Caco-2 (cell line): ENCODE results near the gene BABAM2. TPM values are rescaled to one million over a fixed set of nuclear protein-coding genes. Genes with fewer than 3 reads are reported as not detected.

Experiments used
- BruUV-seq: library from RNA; stranded (reverse); fragments of 400-500 nt; replicated peaks from 2 replicates; lab custom pipeline; 2021; lab: Mats Ljungman, UMichigan
- CTCF ChIA-PET: fragments of 300-600 bp; sonication (Branson Sonifier 250); formaldehyde crosslinking; loops from one replicate; lab custom pipeline; 2022; ENCODE audit warnings: antibody characterized with exemption; lab: Charles Lee
- POLR2A ChIA-PET: fragments of 300-600 bp; sonication (Branson Sonifier 250); formaldehyde crosslinking; loops from one replicate; lab custom pipeline; 2022; ENCODE audit warnings: antibody characterized with exemption; lab: Charles Lee
- DNase-seq, 2 experiments: peaks; one replicate each; pipeline versions ENCODE4 v3.0.0 to v3.0.0-alpha.2; 2020 to 2022
- H3K27me3 ChIP-seq: replicated peaks from 2 replicates; pipeline ENCODE4 v1.6.0; 2011; ENCODE audit warnings: low read length; ENCODE audit not compliant: control insufficient read depth, insufficient read depth
- H3K36me3 ChIP-seq: 2 replicates; pipeline ENCODE4 v1.5.1; 2011; ENCODE audit warnings: low read length; ENCODE audit not compliant: control insufficient read depth, insufficient read depth
- H3K4me1 ChIP-seq: fragments of 250-450 bp; sonication (Bioruptor Pico); 2 replicates; pipeline ENCODE4 v1.5.1; 2020; ENCODE audit warnings: mild to moderate bottlenecking
- H3K4me3 ChIP-seq: 2 replicates; pipeline ENCODE4 v1.5.1; 2011; ENCODE audit warnings: low read depth, mild to moderate bottlenecking, control low read depth, low read length
- H3K9me3 ChIP-seq: fragments of 250-450 bp; sonication (Bioruptor Pico); 2 replicates; pipeline ENCODE4 v1.5.1; 2020; ENCODE audit warnings: mild to moderate bottlenecking, moderate library complexity
- H3K27ac Mint-ChIP-seq: one replicate; pipeline ENCODE4 v1.8.0; 2022; ENCODE audit warnings: mixed read lengths; ENCODE audit not compliant: unreplicated experiment
- H3K27me3 Mint-ChIP-seq: one replicate; pipeline ENCODE4 v1.8.0; 2022; ENCODE audit warnings: mixed read lengths; ENCODE audit not compliant: insufficient read depth, unreplicated experiment
- H3K36me3 Mint-ChIP-seq: one replicate; pipeline ENCODE4 v1.8.0; 2022; ENCODE audit warnings: mild to moderate bottlenecking, mixed read lengths; ENCODE audit not compliant: insufficient read depth, unreplicated experiment
- H3K4me1 Mint-ChIP-seq: one replicate; pipeline ENCODE4 v1.8.0; 2022; ENCODE audit warnings: low read depth, mixed read lengths; ENCODE audit not compliant: unreplicated experiment
- H3K4me3 Mint-ChIP-seq: one replicate; pipeline ENCODE4 v1.8.0; 2022; ENCODE audit warnings: mild to moderate bottlenecking, moderate library complexity, mixed read lengths; ENCODE audit not compliant: unreplicated experiment
- H3K9me3 Mint-ChIP-seq: one replicate; pipeline ENCODE4 v1.8.0; 2022; ENCODE audit warnings: mixed read lengths; ENCODE audit not compliant: unreplicated experiment
- intact Hi-C: fragments of 100-400 bp; cut with micrococcal nuclease; formaldehyde crosslinking; loops from one replicate; pipeline ENCODE4 v1.10.0; 2022; ENCODE audit not compliant: unreplicated experiment
- total RNA-seq: library from RNA; stranded (reverse); gene quantifications from 2 replicates; pipeline ENCODE4 v1.2.3, GENCODE V29; 2022
- TF ChIP-seq, protein P1 (sequence below), 2 experiments: fragments of 200-600 bp in 1 of 2; IDR thresholded peaks; 1 replicate in 1 of 2; 2 replicates in 1 of 2; pipeline versions ENCODE4 v1.5.1 to v1.8.0; 2011 to 2022; ENCODE audit warnings: antibody characterized with exemption in 1 of 2, control low read depth in 1 of 2, inconsistent platforms in 1 of 2, low read depth in 1 of 2, low read length in 1 of 2, mild to moderate bottlenecking in 1 of 2, moderate library complexity in 1 of 2; ENCODE audit not compliant: insufficient read depth in 1 of 2, severe bottlenecking in 1 of 2, unreplicated experiment in 1 of 2

The BABAM2 gene
- total RNA-seq, 1 experiment from 2014 or later: 57.3 TPM

DNA sequence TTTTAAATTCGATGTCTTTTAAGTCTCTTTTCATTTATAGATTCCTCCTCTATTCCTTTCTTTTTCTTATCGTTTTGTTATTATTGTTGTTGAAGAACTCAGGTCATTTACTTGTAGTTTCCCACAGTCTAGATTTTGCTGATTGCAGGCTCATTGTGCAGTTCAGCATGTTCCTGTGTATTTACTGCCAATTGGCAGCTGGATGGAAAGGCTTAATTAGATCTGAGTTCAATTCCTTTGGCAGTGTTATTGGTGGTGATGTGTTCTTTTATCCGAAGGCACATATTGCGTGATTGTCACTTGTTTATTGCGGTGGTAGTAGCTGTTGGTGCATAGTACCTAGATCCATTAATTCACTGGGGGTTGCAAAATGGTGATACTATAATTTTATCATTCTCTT lies 180.7 kb downstream of the BABAM2 start:
- H3K27me3 ChIP-seq: no peaks in the 10 kb centered on the region
- intact Hi-C loops: no loop called here
- H3K4me3 ChIP-seq: no peak overlapping the region
- DNase-seq: no peak
- no peaks in the 10 kb centered on the region for H3K9me3 Mint-ChIP-seq
- BruUV-seq: no TSS peak
- ChIA-PET CTCF (no interaction called here), POLR2A (no interaction called here)
- peaks cover 19% of the 10 kb centered on the region for H3K4me1 ChIP-seq
- H3K4me1 Mint-ChIP-seq: peaks cover 7% of the 10 kb centered on the region
- H3K27ac Mint-ChIP-seq: no peak overlapping the region
- no peak overlapping the region for H3K4me3 Mint-ChIP-seq
- TF ChIP-seq, protein P1, sequence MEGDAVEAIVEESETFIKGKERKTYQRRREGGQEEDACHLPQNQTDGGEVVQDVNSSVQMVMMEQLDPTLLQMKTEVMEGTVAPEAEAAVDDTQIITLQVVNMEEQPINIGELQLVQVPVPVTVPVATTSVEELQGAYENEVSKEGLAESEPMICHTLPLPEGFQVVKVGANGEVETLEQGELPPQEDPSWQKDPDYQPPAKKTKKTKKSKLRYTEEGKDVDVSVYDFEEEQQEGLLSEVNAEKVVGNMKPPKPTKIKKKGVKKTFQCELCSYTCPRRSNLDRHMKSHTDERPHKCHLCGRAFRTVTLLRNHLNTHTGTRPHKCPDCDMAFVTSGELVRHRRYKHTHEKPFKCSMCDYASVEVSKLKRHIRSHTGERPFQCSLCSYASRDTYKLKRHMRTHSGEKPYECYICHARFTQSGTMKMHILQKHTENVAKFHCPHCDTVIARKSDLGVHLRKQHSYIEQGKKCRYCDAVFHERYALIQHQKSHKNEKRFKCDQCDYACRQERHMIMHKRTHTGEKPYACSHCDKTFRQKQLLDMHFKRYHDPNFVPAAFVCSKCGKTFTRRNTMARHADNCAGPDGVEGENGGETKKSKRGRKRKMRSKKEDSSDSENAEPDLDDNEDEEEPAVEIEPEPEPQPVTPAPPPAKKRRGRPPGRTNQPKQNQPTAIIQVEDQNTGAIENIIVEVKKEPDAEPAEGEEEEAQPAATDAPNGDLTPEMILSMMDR (IDR thresholded peaks at IDR 0.05; ENCODE audit: insufficient read depth in 1 of 2, low read depth in 1 of 2, low read length in 1 of 2, severe bottlenecking in 1 of 2, unreplicated experiment in 1 of 2): no peak
- H3K36me3 Mint-ChIP-seq: no peaks in the 10 kb centered on the region
- no peaks in the 10 kb centered on the region for H3K27me3 Mint-ChIP-seq
- H3K9me3 ChIP-seq: no peaks in the 10 kb centered on the region
- no peaks in the 10 kb centered on the region for H3K36me3 ChIP-seq

DNA sequence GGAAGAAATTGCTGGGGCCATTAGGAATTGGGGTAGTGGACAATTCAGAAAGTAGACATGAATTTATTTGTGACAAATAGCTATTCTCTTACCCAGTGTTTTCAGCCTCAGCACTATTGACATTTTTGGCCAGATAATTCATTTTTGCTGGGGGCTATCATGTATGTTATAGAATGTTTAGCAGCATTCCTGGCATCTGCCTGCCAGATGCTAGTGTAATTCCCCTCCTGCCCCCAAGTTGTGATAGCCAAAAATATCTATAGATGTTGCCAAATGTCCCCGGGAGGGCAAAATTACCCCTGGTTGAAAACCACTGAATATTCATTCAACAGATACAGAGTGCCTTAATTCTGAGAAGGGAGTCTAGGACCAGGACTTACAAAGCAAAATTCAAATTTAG lies 183.6 kb downstream of the BABAM2 start:
- POLR2A ChIA-PET: no interaction called here
- intact Hi-C loops: no loop called here
- no peaks in the 10 kb centered on the region for H3K36me3 Mint-ChIP-seq

DNA sequence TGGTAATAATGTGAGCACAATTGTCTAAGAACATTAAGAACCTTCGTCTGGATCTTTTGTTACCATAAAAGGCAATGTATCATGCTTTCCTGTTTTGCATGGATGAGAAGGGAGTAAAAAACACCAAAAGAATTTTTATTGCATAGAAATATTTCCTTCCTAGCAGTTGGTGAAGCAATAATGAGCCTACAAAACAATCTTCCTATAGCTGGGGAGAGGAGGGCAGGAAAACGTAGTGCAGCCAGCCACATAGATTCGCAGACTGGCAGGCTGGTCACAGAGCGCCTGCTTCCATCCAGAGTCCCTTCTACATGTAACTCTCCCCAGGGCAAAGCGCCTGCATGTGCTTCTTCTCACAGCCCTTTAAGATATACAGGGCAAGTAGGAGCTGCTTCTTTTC lies 190.4 kb downstream of the BABAM2 start:
- intact Hi-C loops: loop anchor here (1.0 to 2.0 kb wide), 2 partner anchors 36 to 188 kb away; no protein-coding TSS in a partner anchor
- ChIA-PET CTCF (interaction anchor here (0.5 kb wide), 1 partner anchor 486 kb away, joined by 4 read pairs; no protein-coding TSS in a partner anchor), POLR2A (interaction anchor here (1.0 kb wide), 1 partner anchor 36 kb away, joined by 10 read pairs; no protein-coding TSS in a partner anchor)
- H3K4me3 ChIP-seq: no peak overlapping the region
- no TSS peak for BruUV-seq
- Mint-ChIP-seq H3K4me1 (peaks cover 44% of the 10 kb centered on the region), H3K9me3 (no peaks in the 10 kb centered on the region), H3K36me3 (no peaks in the 10 kb centered on the region), H3K27me3 (no peaks in the 10 kb centered on the region), H3K27ac (peak overlapping the region; percentile 71), H3K4me3 (no peak overlapping the region)
- no peaks in the 10 kb centered on the region for H3K36me3 ChIP-seq
- H3K4me1 ChIP-seq: peaks cover 27% of the 10 kb centered on the region
- H3K27me3 ChIP-seq: no peaks in the 10 kb centered on the region
- no peaks in the 10 kb centered on the region for H3K9me3 ChIP-seq
- DNase-seq: peak; percentile 57 to 74
- TF ChIP-seq, protein P1 (IDR thresholded peaks at IDR 0.05; ENCODE audit: insufficient read depth in 1 of 2, low read depth in 1 of 2, low read length in 1 of 2, severe bottlenecking in 1 of 2, unreplicated experiment in 1 of 2): no peak

More for the DNA sequence above, 183.6 kb downstream of the BABAM2 start:
- H3K36me3 ChIP-seq: no peaks in the 10 kb centered on the region
- CTCF ChIA-PET: no interaction called here
- BruUV-seq: no TSS peak
- H3K4me3 ChIP-seq: no peak overlapping the region
- no peaks in the 10 kb centered on the region for H3K4me1 ChIP-seq
- Mint-ChIP-seq H3K9me3 (no peaks in the 10 kb centered on the region), H3K27ac (no peak overlapping the region), H3K4me3 (no peak overlapping the region), H3K4me1 (peaks cover 6% of the 10 kb centered on the region), H3K27me3 (no peaks in the 10 kb centered on the region)
- no peaks in the 10 kb centered on the region for H3K27me3 ChIP-seq
- no peak for DNase-seq
- TF ChIP-seq, protein P1 (IDR thresholded peaks at IDR 0.05; ENCODE audit: insufficient read depth in 1 of 2, low read depth in 1 of 2, low read length in 1 of 2, severe bottlenecking in 1 of 2, unreplicated experiment in 1 of 2): no peak
- H3K9me3 ChIP-seq: no peaks in the 10 kb centered on the region
